ENCODE data around the gene CROCC2.

- no peak for TF ChIP-seq POLR2A (IDR thresholded peaks at IDR 0.05; ENCODE audit: low read depth, low read length)
- no peak for TF ChIP-seq POLR2AphosphoS5 (IDR thresholded peaks at IDR 0.05; ENCODE audit: low read depth, low read length)
- no peak for TF ChIP-seq TAF1 (IDR thresholded peaks at IDR 0.05; ENCODE audit: borderline replicate concordance, low read depth, low read length)
Observed at GRCh38 chr2:241037498-241037897, 131.4 kb downstream of the CROCC2 start.

All from GM12892 (cell line).